Amniotic epithelial cell (primary cell): ENCODE measurements around the gene CLSTN2.

Experiments
- DNase-seq: peaks from one replicate; pipeline ENCODE4 v3.0.0-alpha.2; 2010; ENCODE audit warnings: low read depth

Gene CLSTN2

GRCh38 chr3:140242818-140243276, 307.9 kb downstream of the CLSTN2 start:
- no peak for DNase-seq

GRCh38 chr3:140243575-140243974, 308.6 kb downstream of the CLSTN2 start:
- DNase-seq, result no peak

- DNase-seq, result peak; percentile 3
These were observed 309.9 kb downstream of the CLSTN2 start for GRCh38 chr3:140244893-140245292.

- DNase-seq, result no peak
These were observed 311.6 kb downstream of the CLSTN2 start for GRCh38 chr3:140246578-140246977.

- no peak for DNase-seq
These were observed 312.8 kb downstream of the CLSTN2 start for GRCh38 chr3:140247775-140248174.

- DNase-seq, result no peak
These were observed 314.2 kb downstream of the CLSTN2 start for GRCh38 chr3:140249188-140249587.

- DNase-seq, result no peak
These were observed 315.2 kb downstream of the CLSTN2 start for GRCh38 chr3:140250010-140250855.

GRCh38 chr3:140250945-140251344, 316.0 kb downstream of the CLSTN2 start:
- DNase-seq, result no peak

- no peak for DNase-seq
These were observed 316.7 kb downstream of the CLSTN2 start for GRCh38 chr3:140251678-140252077.

- no peak for DNase-seq
These were observed 318.0 kb downstream of the CLSTN2 start for GRCh38 chr3:140252812-140253656.

GRCh38 chr3:140258222-140258724, 323.3 kb downstream of the CLSTN2 start:
- no peak for DNase-seq

GRCh38 chr3:140265302-140265701, 330.3 kb downstream of the CLSTN2 start:
- no peak for DNase-seq

GRCh38 chr3:140268103-140268502, 333.1 kb downstream of the CLSTN2 start:
- DNase-seq, result no peak

GRCh38 chr3:140268610-140269009, 333.6 kb downstream of the CLSTN2 start:
- DNase-seq, result no peak

- no peak for DNase-seq
These were observed 335.3 kb downstream of the CLSTN2 start for GRCh38 chr3:140270329-140270728.

GRCh38 chr3:140273542-140274195, 338.7 kb downstream of the CLSTN2 start:
- no peak for DNase-seq

GRCh38 chr3:140274429-140274828, 339.4 kb downstream of the CLSTN2 start:
- DNase-seq, result no peak

- no peak for DNase-seq
These were observed 341.7 kb downstream of the CLSTN2 start for GRCh38 chr3:140276703-140277102.

GRCh38 chr3:140277886-140278285, 342.9 kb downstream of the CLSTN2 start:
- DNase-seq, result no peak

GRCh38 chr3:140284372-140284771, 349.4 kb downstream of the CLSTN2 start:
- DNase-seq, result no peak

GRCh38 chr3:140285380-140285779, 350.4 kb downstream of the CLSTN2 start:
- DNase-seq, result no peak

GRCh38 chr3:140288595-140288994, 353.6 kb downstream of the CLSTN2 start:
- no peak for DNase-seq
